ELF-1 (cell line): ENCODE results near the gene SERPINE3.

Source experiments
- DNase-seq: peaks from one replicate; pipeline ENCODE4 v3.0.0-alpha.2; 2016; ENCODE audit warnings: low read depth, low spot score

The SERPINE3 gene

GRCh38 chr13:51363625-51364024, 24.1 kb downstream of the SERPINE3 start:
- no peak for DNase-seq

GRCh38 chr13:51364404-51365008, 25.0 kb downstream of the SERPINE3 start:
- DNase-seq: no peak

DNA sequence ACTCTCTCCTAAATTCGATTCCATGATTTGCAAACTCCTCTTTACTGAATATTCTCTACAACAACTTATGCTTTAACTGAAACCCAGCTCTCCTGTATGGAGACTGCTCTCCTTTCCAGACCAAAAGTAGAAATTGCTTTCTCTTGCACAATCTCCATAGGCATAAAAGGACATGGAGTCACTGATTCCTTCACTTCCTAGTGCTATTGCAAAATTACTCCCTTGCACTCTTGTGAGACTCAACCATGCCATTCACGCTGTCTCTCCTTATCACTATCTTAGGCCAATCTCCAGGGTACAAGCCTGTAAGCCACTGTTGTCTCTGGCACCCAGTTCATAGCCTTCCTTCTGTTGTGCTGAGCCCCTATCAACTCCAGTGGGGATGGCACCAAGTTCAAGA, 30.6 kb downstream of the SERPINE3 start:
- DNase-seq: no peak

DNA sequence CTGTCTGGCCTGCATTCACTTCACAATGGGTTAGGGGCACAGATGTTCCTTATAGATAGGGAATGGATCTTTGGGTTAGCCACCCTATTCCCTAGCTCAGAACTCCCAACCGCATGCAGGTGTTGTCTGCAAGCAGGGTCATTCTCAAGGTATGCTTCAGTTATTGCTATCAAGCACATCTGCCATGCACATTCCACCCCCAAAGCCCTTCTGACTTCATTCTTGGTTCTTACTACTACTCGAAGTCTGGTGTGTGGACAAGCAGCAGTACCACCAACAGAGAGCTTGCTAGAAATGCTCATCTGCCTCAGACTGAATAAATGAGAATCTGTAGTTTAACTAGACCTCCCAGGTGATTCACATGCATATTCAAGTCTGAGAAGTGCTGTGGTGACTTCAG, 31.3 kb downstream of the SERPINE3 start:
- DNase-seq: no peak

DNA sequence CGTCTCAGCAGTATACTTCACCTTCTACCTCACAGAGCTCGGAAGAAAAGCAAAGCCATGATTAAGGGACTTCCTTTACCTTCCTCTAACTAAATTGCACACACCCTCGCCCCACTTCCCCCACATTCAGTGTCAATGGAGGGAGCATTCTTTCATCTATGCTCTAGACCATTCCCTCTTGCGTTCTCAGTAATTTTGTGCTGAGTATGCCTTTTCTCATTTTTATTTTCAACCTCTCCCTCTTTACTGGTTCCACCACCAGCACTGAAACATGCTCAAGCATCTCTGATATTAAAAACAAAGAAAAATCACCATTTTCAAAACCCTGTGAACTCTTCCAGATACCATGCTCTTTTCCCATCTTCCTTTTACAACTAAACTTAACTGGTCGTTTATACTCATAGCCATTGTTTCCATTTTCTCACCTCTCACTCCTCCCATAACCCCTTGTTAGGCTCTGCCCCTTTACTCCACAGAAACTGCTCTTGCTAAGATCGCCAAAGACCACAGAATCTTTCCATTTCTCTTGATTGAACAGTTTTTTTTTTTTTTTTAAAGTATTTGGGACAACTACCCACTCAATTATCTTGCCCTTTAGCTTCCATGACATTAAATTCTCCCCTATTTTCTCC, 32.4 kb downstream of the SERPINE3 start:
- no peak for DNase-seq

DNA sequence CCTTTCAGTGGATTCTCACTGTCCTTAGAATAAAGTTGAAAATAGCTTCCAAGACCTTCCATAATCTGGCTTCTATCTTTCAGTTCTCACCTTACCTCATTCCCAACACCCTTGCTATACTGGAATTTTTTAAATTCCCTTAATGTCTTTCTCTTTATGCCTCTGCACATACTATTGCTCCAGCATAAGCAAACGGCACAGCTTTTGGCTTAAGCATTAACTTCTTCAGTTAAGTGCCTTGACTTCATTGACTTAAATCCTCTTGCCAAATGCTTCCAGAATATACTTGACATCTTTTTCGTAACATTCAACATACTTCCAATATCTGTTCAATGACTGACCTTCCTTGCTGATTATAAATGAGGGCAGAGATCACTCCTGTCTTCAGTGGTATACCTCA, 34.0 kb downstream of the SERPINE3 start:
- DNase-seq: no peak

- no peak for DNase-seq
These were observed 40.8 kb downstream of the SERPINE3 start for GRCh38 chr13:51380269-51380668.

- DNase-seq: no peak
These were observed 45.6 kb downstream of the SERPINE3 start for GRCh38 chr13:51385114-51385513.

DNA sequence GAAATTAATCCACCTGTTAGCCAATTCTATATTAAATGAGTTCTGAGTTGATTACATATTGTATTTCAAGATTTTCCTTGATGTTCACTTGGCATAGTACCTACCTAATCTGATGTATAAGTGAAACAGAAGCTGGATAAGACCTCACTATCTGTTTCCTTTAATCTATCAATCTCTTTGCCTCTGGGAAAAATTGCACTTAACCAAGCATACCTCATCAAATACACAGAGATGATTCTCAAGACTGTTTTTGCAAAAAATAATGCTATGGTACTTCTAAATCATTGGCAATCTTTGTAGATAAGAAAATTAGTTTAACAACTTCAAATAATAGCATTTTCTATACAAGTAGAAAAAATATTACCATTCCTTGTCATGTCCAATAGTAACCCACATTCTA, 55.2 kb downstream of the SERPINE3 start:
- no peak for DNase-seq

DNA sequence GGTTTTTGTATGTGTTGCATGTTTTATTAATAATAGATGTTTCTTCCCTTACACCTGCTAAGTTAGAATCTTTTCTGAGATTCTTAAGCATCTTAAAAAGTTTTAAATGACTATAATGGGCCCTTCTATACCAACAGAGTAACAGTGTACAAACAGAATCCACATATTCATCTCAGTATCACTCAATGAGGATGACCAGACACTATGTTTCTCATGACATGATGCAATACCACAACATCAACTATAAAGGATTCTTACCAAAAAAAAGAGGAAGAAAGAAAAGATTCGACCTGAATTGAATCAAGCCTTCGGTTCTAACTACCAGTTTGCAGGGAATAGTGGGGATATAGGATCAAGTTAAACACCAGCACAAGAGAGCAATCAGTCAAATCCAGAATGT, 56.9 kb downstream of the SERPINE3 start:
- DNase-seq: no peak

DNA sequence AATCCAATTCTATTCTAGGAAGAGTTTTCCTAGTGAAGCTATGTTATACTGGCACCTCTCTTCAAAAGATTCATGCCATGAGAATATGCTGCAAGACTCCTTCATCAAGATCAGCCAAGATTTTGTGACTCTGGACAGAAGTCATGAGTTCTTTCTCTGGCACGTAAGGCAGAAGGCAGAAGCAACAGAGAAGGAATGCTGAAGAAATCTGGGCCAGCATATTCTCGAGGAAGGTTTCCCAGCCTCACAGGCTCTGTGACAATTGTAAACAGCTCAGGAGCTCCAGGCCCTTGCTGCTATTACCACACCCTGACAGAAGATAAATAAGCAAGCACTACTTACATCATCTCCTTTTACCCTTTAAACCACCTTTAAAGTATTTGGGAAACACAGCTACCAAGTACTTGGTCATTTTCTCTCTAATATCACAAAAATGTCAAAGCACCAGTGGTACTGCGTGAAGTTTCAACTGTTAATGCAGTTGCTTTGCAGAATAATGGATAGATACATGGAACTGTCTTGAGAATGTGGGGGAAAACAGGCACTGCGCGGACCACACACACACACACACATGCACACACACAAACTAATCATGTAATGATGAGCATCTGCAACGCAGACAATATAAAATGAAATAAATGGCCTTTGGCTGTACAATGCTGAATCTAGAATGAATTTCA, 57.9 kb downstream of the SERPINE3 start:
- peak; percentile 65 for DNase-seq

DNA sequence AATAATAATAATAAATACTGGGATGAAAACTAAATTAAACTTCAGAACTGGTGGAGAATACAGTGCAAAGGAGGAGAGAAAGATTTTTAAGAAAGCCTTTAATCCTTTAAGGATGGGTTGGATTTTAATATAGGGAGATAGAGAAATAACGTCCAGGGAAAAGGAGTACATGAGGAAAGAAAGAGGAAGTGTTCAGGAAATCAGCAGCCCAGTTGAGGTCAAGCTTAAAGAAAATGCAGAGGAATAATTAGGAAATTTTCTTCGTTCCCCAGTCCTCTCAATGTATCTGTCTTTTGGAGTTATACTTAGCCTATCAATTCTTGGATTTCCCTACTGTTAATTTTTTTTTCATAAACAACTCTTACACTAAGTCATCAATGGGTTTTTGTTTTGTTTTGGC, 65.7 kb downstream of the SERPINE3 start:
- DNase-seq: no peak

DNA sequence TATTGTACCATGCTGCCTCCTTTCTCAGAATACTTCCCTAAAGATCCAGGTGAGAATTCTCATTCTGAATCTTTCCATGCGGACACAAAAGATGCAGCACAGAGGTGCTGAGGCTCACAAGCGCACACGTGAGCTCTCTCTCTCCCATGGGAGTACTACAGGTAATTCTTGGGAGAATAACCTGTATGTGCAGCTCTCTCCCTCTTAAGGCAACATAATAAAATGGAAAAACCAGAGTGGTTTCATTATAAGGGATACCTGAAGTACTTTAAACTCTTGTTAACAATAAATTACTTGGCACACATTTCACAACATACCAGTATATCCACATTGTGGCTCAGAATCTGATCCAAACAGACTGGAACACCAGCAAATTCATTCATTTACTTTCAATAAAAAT, 72.9 kb downstream of the SERPINE3 start:
- DNase-seq: no peak
